ENCODE measurements around the gene FIGN. TPM values are rescaled to one million over a fixed set of nuclear protein-coding genes. Genes with fewer than 3 reads are reported as not detected.

FIGN gene
- total and polyA plus RNA-seq, 12 donors = 2.1 to 17.0 (median 11.9) TPM

DNA sequence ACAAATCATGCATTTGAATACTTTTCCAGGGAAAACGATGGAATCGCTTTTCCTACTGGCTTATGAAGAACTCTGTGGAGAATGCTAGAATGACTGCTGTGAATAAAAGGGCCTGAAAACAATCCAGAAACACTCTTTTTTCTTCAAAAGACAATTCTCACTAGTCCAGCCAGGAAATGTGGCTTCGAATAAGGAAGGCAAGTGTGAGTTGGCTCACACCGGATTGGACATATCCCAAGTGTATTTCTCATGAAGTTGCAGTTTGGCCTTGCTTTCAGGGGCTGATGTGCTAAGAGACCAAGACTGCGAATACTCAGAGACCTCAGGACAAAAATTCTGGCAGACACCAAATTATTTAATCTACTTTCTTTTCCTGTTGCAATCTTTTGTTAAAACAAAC, 54.1 kb downstream of the FIGN start:
- Histone ChIP-seq H3K36me3 (no peaks in the 10 kb centered on the region), H3K9me3 (no peaks in the 10 kb centered on the region), H3K27me3 (no peaks in the 10 kb centered on the region), H3K4me3 (no peak overlapping the region), H3K27ac (peak overlapping the region in 4 of 10 donors; percentile 12 to 30 (median 24)), H3K4me1 (peaks cover 0 to 48% (median 17%) of the 10 kb centered on the region in 9 donors)
- intact Hi-C loops (cut with DNase I) = no loop called here
- DNase-seq = peak in 1 of 2 donors; percentile 37
- TF ChIP-seq, protein P1, sequence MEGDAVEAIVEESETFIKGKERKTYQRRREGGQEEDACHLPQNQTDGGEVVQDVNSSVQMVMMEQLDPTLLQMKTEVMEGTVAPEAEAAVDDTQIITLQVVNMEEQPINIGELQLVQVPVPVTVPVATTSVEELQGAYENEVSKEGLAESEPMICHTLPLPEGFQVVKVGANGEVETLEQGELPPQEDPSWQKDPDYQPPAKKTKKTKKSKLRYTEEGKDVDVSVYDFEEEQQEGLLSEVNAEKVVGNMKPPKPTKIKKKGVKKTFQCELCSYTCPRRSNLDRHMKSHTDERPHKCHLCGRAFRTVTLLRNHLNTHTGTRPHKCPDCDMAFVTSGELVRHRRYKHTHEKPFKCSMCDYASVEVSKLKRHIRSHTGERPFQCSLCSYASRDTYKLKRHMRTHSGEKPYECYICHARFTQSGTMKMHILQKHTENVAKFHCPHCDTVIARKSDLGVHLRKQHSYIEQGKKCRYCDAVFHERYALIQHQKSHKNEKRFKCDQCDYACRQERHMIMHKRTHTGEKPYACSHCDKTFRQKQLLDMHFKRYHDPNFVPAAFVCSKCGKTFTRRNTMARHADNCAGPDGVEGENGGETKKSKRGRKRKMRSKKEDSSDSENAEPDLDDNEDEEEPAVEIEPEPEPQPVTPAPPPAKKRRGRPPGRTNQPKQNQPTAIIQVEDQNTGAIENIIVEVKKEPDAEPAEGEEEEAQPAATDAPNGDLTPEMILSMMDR (IDR thresholded peaks at IDR 0.05) = no peak
- WGBS, 2 donors = 40 to 44% methylated on average over 5 of the region's 5 CpGs
- ATAC-seq = peak in 6 of 8 donors; percentile 69 to 88 (median 78)

DNA sequence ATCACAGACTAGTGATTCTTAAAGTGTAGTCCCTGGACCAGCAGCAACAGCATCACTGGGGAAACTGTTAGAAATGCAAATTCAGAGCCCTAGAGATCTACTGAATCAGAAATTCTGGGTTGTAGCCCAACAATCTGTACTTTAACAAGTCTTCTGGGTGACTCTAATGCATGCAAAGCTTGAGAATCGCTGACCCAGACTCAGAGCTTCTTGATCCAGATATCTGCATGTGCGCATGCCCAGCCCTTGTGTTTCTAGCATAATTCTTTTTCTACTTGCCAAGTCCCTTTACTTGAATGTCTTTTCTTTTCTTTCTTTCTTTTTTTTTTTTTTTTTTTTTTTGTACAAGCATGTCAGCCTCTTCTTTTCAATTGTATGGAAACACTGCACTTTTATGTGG, 60.4 kb downstream of the FIGN start:
- Histone ChIP-seq H3K9me3 (no peaks in the 10 kb centered on the region), H3K36me3 (no peaks in the 10 kb centered on the region), H3K4me3 (no peak overlapping the region), H3K4me1 (peaks cover 0 to 12% (median 4%) of the 10 kb centered on the region in 9 donors), H3K27ac (no peak overlapping the region), H3K27me3 (no peaks in the 10 kb centered on the region)
- TF ChIP-seq, protein P1 (IDR thresholded peaks at IDR 0.05) = no peak
- intact Hi-C loops (cut with DNase I) = no loop called here
- DNase-seq = no peak
- ATAC-seq = no peak
- WGBS, 2 donors = 86 to 91% methylated on average over 2 of the region's 2 CpGs

DNA sequence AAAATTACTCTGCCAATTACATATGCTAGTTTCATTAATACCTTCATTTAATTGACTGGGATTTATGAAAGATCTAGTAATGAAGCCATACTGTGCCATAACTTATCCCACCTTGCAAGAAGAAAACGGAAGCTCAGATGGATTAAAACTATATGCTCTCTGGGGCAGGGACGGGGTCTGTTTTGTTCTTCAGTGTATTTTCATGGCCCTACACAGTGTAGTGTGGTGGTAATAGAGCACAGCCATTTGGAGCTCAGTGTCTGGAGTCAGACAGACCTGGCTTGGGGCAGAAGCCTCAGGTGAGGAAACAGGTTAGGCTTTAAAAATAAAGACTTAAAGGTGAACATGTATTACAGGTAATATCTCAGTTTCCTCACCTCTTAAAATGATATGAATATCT, 62.3 kb downstream of the FIGN start:
- DNase-seq = no peak
- H3K4me1 ChIP-seq = peaks cover 0 to 17% (median 5%) of the 10 kb centered on the region in 9 donors
- no peaks in the 10 kb centered on the region for H3K36me3 ChIP-seq
- intact Hi-C loops (cut with DNase I) = no loop called here
- no peaks in the 10 kb centered on the region for H3K9me3 ChIP-seq
- no peak overlapping the region for H3K4me3 ChIP-seq
- TF ChIP-seq, protein P1 (IDR thresholded peaks at IDR 0.05) = no peak
- ATAC-seq = no peak
- no peaks in the 10 kb centered on the region for H3K27me3 ChIP-seq
- 89 to 90% methylated on average over 2 of the region's 2 CpGs for WGBS, 2 donors
- H3K27ac ChIP-seq = no peak overlapping the region

DNA sequence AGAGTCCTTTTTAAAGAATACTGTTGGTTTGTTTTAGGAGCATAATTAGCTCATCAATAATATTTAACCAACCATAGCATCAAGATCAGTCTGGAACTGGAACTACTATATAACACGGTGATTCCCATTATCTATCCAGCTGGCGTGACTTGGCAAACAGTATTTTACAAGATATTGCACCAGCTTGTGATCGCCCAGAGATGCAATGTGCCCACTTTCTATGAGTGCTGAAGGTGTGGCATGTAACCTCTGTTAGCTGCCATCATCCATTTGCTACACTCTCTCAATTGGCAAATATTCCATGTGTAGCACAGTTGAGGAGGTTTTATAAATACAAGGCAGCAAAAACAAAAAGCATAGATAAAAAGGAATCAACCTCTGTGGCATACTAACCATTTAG, 64.9 kb downstream of the FIGN start:
- no peaks in the 10 kb centered on the region for H3K27me3 ChIP-seq
- intact Hi-C loops (cut with DNase I) = no loop called here
- ATAC-seq (peak in 1 of 8 donors; percentile 63), DNase-seq (no peak)
- no peak overlapping the region for H3K27ac ChIP-seq
- no peaks in the 10 kb centered on the region for H3K36me3 ChIP-seq
- 52 to 69% methylated on average over 3 of the region's 3 CpGs for WGBS, 2 donors
- TF ChIP-seq, protein P1 (IDR thresholded peaks at IDR 0.05) = no peak
- peaks cover 2 to 40% (median 27%) of the 10 kb centered on the region in 9 donors for H3K4me1 ChIP-seq
- H3K9me3 ChIP-seq = no peaks in the 10 kb centered on the region
- no peak overlapping the region for H3K4me3 ChIP-seq

Measured in heart right ventricle (tissue), 16 donors.